HepG2 (cell line): ENCODE data around the gene IFRD1. TPM values are rescaled to one million over a fixed set of nuclear protein-coding genes. Genes with fewer than 3 reads are reported as not detected.

ENCODE experiments used
- ATAC-seq: fragments of 200-7000 bp; cut with Tn5 transposase; 3 replicates; pipeline ENCODE4 v1.9.1; 2020; ENCODE audit warnings: mild to moderate bottlenecking, moderate library complexity
- BruUV-seq: library from RNA; stranded (reverse); fragments of 400-500 nt; replicated peaks from 2 replicates; lab custom pipeline; 2021; lab: Mats Ljungman, UMichigan
- CTCF ChIA-PET: fragments of 300-600 bp; formaldehyde crosslinking; extraction: SDS; loops from one replicate; lab custom pipeline; 2021; ENCODE audit warnings: low total read pairs, inconsistent platforms, low intra/inter-chr PET ratio; lab: Yijun Ruan, JAX
- POLR2A ChIA-PET: fragments of 350-600 bp; sonication (Branson Sonifier 250); formaldehyde crosslinking; loops from one replicate; lab custom pipeline; 2020; ENCODE audit warnings: antibody characterized with exemption, inconsistent platforms; lab: Yijun Ruan, JAX
- DNase-seq: peaks from one replicate; pipeline ENCODE4 v3.0.0-alpha.2; 2015; ENCODE audit warnings: low spot score
- FAIRE-seq: peaks from 3 replicates; lab custom pipeline; 2011; peaks lifted over from hg19 to GRCh38; lab: Jason Lieb, UNC
- H2AFZ ChIP-seq: one replicate; pipeline ENCODE4 v1.6.1; 2011; ENCODE audit warnings: low read length, inconsistent platforms
- H3K27ac ChIP-seq: fragments of 300-600 bp; 3 replicates; pipeline ENCODE4 v1.8.0; 2011; ENCODE audit warnings: mixed run types, mild to moderate bottlenecking, mixed read lengths, low read length, inconsistent platforms; ENCODE audit not compliant: insufficient read depth; ENCODE audit errors: extremely low read length
- H3K27me3 ChIP-seq, 2 experiments: fragments of 200-600 bp in 1 of 2; 2 replicates in 1 of 2; 3 replicates in 1 of 2; pipeline versions ENCODE4 v1.6.0 to v1.8.0; 2011; ENCODE audit warnings: low read length in 2 of 2, mild to moderate bottlenecking in 2 of 2, moderate library complexity in 2 of 2, inconsistent platforms in 1 of 2; ENCODE audit not compliant: insufficient read depth in 2 of 2, control insufficient read depth in 1 of 2
- H3K36me3 ChIP-seq, 2 experiments: fragments of 200-600 bp in 1 of 2; replicated peaks in 1 of 2; 2 replicates in 1 of 2; 3 replicates in 1 of 2; pipeline versions ENCODE4 v1.5.1 to v1.8.0; 2011; ENCODE audit warnings: low read length in 2 of 2, inconsistent platforms in 1 of 2; ENCODE audit not compliant: insufficient read depth in 2 of 2, control insufficient read depth in 1 of 2
- H3K4me1 ChIP-seq: 2 replicates; pipeline ENCODE4 v1.5.1; 2012; ENCODE audit warnings: low read length, inconsistent platforms; ENCODE audit not compliant: insufficient read depth
- H3K4me2 ChIP-seq: 2 replicates; pipeline ENCODE4 v1.6.0; 2011; ENCODE audit warnings: low read depth, low read length, inconsistent platforms
- H3K4me3 ChIP-seq, 3 experiments: fragments of 200-600 bp in 1 of 3; sonication (generic), shearing (Covaris generic) in 1 of 3; replicated peaks in 1 of 3; 2 replicates each; pipeline ENCODE4 v1.5.1; 2011 to 2016; ENCODE audit warnings: low read length in 3 of 3, inconsistent platforms in 2 of 3, low read depth in 2 of 3, mild to moderate bottlenecking in 2 of 3, control low read depth in 1 of 3, mixed read lengths in 1 of 3; ENCODE audit not compliant: insufficient read depth in 1 of 3
- H3K79me2 ChIP-seq: one replicate; pipeline ENCODE4 v1.6.1; 2011; ENCODE audit warnings: low read length, inconsistent platforms; ENCODE audit not compliant: insufficient read depth
- H3K9ac ChIP-seq: 2 replicates; pipeline ENCODE4 v1.6.0; 2011; ENCODE audit warnings: mild to moderate bottlenecking, low read depth, low read length, inconsistent platforms; ENCODE audit not compliant: insufficient read depth
- H3K9me3 ChIP-seq: 2 replicates; pipeline ENCODE4 v1.5.1; 2012; ENCODE audit warnings: mild to moderate bottlenecking, low read length
- H4K20me1 ChIP-seq: 2 replicates; pipeline ENCODE4 v1.6.0; 2011; ENCODE audit warnings: inconsistent platforms, mild to moderate bottlenecking, low read length, moderate library complexity; ENCODE audit not compliant: insufficient read depth
- CBX2 ChIP-seq, 2 experiments: fragments of 200-600 bp in 1 of 2; sonication (generic); formaldehyde crosslinking in 1 of 2; IDR thresholded peaks; 2 replicates each; pipeline versions ENCODE4 v1.7.0 to v1.8.1; 2018 to 2022; ENCODE audit warnings: low read depth in 2 of 2, low read length in 1 of 2, mild to moderate bottlenecking in 1 of 2, missing genetic modification reagents in 1 of 2
- GATAD2A ChIP-seq: IDR thresholded peaks from 2 replicates; pipeline ENCODE4 v1.6.1; 2016
- HOXA5 ChIP-seq: sonication (generic); formaldehyde crosslinking; IDR thresholded peaks from 2 replicates; pipeline ENCODE4 v1.4.0; 2020; ENCODE audit warnings: missing genetic modification reagents
- NFYB ChIP-seq: sonication (generic); formaldehyde crosslinking; IDR thresholded peaks from 2 replicates; pipeline ENCODE4 v1.4.0; 2020; ENCODE audit warnings: missing genetic modification reagents
- RBM39 ChIP-seq: fragments of 200-400 bp; formaldehyde crosslinking; IDR thresholded peaks from one replicate; pipeline ENCODE4 v1.6.1; 2018; ENCODE audit warnings: antibody characterized with exemption, mild to moderate bottlenecking, low read depth, low read length; ENCODE audit not compliant: poor library complexity, severe bottlenecking
- SIX1 ChIP-seq: sonication (generic); formaldehyde crosslinking; IDR thresholded peaks from 2 replicates; pipeline ENCODE4 v1.4.0; 2020; ENCODE audit warnings: missing genetic modification reagents, borderline replicate concordance
- STAT6 ChIP-seq: sonication (generic); formaldehyde crosslinking; IDR thresholded peaks from 2 replicates; pipeline ENCODE4 v1.4.0; 2020; ENCODE audit warnings: missing genetic modification reagents, mild to moderate bottlenecking, borderline replicate concordance
- ZBTB42 ChIP-seq: sonication (generic); formaldehyde crosslinking; IDR thresholded peaks from 2 replicates; pipeline ENCODE4 v1.5.0; 2020; ENCODE audit warnings: mild to moderate bottlenecking, missing genetic modification reagents
- ZFP91 ChIP-seq: sonication (generic); formaldehyde crosslinking; IDR thresholded peaks from 2 replicates; pipeline ENCODE4 v1.9.0; 2022; ENCODE audit warnings: missing genetic modification reagents, mild to moderate bottlenecking, borderline replicate concordance
- ZNF496 ChIP-seq: sonication (generic); formaldehyde crosslinking; IDR thresholded peaks from 2 replicates; pipeline ENCODE4 v1.8.1; 2023; ENCODE audit warnings: mild to moderate bottlenecking, moderate library complexity, missing genetic modification reagents; ENCODE audit not compliant: insufficient replicate concordance
- WGBS: methylation state at CpG from one replicate; pipeline ENCODE4 v1.1.6; 2017; ENCODE audit warnings: low lambda C conversion rate; 5-methylcytosine and 5-hydroxymethylcytosine counted together
- in situ Hi-C: cut with HindIII; loops from 2 replicates; pipeline ENCODE4 v1.10.0; 2017; ENCODE audit warnings: low pct_unique_long_range_greater_than_20kb; ENCODE audit not compliant: extremely low pct_ligation_motif_present
- intact Hi-C: fragments of 100-400 bp; cut with micrococcal nuclease; formaldehyde crosslinking; loops from one replicate; pipeline ENCODE4 v1.10.0; 2022; ENCODE audit not compliant: unreplicated experiment
- polyA plus RNA-seq, 8 experiments: library from polyadenylated mRNA; depleted of rRNA in 3 of 8; stranded (reverse) in 7 of 8; unstranded in 1 of 8; fragments of >200 nt; fragmentation: Illumina TruSeq in 4 of 8; extraction: Trizol in 4 of 8; gene quantifications; 2 replicates each; pipeline versions ENCODE4 v1.2.1 to v1.2.3, GENCODE V29; 2011 to 2016; ENCODE audit warnings: low read depth in 4 of 8, missing spikeins in 1 of 8, mixed read lengths in 1 of 8; ENCODE audit not compliant: insufficient read depth in 1 of 8
- total RNA-seq, 5 experiments: library from RNA; depleted of rRNA; stranded (reverse); fragments of >200 nt; fragmentation: Illumina TruSeq; extraction: Trizol; gene quantifications; 2 replicates each; pipeline ENCODE4 v1.2.3, GENCODE V29; 2016; ENCODE audit warnings: low read depth in 1 of 5
- TF ChIP-seq, protein P1 (sequence below): IDR thresholded peaks from 2 replicates; pipeline ENCODE4 v1.6.1; 2016

IFRD1 gene
- total and polyA plus RNA-seq, 2 of the 13 experiments (the other 11 are each of a cell fraction or from before 2014, with no cell fraction given) = 50.9 to 55.5 TPM

DNA sequence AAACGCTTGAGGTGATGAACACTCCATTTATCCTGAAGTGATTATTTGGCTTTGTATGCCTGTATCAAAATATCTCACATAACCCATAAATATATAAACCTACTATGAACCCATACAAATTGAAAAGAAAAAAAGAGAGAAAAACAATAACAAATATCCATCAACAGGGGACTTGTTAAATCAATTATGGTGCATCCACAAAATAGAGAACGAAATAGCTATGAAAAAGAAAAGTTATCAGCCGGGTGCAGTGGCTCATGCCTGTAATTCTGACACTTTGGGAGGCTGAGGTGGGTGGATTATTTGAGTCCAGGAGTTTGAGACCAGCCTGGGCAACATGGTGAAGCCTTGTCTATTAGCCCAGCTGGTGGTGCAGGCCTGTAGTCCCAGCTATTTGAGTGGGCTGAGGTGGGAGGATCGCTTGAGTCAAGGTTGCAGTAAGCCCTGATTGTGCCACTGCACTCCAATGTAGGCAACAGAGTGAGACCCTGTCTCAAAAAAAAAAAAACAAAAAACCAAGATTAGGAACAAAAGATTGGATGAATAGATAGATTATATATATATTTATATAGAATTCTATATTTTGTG lies 30.6 kb upstream of the IFRD1 start:
- Histone ChIP-seq H3K36me3 (no peaks in the 10 kb centered on the region), H3K4me3 (no peak overlapping the region), H3K4me2 (no peak overlapping the region), H4K20me1 (no peaks in the 10 kb centered on the region), H3K27me3 (no peaks in the 10 kb centered on the region), H3K27ac (no peak overlapping the region), H3K9ac (no peak overlapping the region), H3K9me3 (no peaks in the 10 kb centered on the region), H3K79me2 (no peaks in the 10 kb centered on the region), H2AFZ (no peak overlapping the region), H3K4me1 (peaks cover 51% of the 10 kb centered on the region)
- DNase-seq (no peak), FAIRE-seq (no peak), ATAC-seq (no peak)
- ChIA-PET CTCF (no interaction called here), POLR2A (interaction anchor here (1.0 to 4.9 kb wide), 2 partner anchors 16 to 32 kb away, joined by 3 to 64 read pairs; partner anchors contain the start of gene IFRD1)
- no peak for TF ChIP-seq ZFP91 (CRISPR knock-in tag)
- TF ChIP-seq, protein P1, sequence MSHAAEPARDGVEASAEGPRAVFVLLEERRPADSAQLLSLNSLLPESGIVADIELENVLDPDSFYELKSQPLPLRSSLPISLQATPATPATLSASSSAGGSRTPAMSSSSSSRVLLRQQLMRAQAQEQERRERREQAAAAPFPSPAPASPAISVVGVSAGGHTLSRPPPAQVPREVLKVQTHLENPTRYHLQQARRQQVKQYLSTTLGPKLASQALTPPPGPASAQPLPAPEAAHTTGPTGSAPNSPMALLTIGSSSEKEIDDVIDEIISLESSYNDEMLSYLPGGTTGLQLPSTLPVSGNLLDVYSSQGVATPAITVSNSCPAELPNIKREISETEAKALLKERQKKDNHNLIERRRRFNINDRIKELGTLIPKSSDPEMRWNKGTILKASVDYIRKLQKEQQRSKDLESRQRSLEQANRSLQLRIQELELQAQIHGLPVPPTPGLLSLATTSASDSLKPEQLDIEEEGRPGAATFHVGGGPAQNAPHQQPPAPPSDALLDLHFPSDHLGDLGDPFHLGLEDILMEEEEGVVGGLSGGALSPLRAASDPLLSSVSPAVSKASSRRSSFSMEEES = no peak
- no peak for TF ChIP-seq NFYB
- TF ChIP-seq CBX2 (IDR thresholded peaks at IDR 0.05; ENCODE audit: low read depth, low read length) = no peak
- no peak for TF ChIP-seq CBX2 (CRISPR knock-in tag; IDR thresholded peaks at IDR 0.05; ENCODE audit: low read depth)
- no peak for TF ChIP-seq RBM39
- no peak for TF ChIP-seq GATAD2A
- no peak for TF ChIP-seq STAT6 (CRISPR knock-in tag)
- TF ChIP-seq ZBTB42 (CRISPR knock-in tag) = no peak
- TF ChIP-seq ZNF496 = no peak
- TF ChIP-seq HOXA5 (CRISPR knock-in tag) = no peak
- TF ChIP-seq SIX1 (CRISPR knock-in tag) = no peak
- WGBS = 98% methylated on average over 4 of the region's 4 CpGs
- in situ Hi-C loops = no loop called here
- no TSS peak for BruUV-seq
- intact Hi-C loops = loop anchor here (5.0 to 10.0 kb wide), 3 partner anchors 78 to 562 kb away; partner anchors contain the start of genes DOCK4 and ZNF277
